Measurements from ENCODE around the gene LUM. TPM values are rescaled to one million over a fixed set of nuclear protein-coding genes. Genes with fewer than 3 reads are reported as not detected.

LUM gene
- total RNA-seq, 2 experiments from 2014 or later = not detected

DNA sequence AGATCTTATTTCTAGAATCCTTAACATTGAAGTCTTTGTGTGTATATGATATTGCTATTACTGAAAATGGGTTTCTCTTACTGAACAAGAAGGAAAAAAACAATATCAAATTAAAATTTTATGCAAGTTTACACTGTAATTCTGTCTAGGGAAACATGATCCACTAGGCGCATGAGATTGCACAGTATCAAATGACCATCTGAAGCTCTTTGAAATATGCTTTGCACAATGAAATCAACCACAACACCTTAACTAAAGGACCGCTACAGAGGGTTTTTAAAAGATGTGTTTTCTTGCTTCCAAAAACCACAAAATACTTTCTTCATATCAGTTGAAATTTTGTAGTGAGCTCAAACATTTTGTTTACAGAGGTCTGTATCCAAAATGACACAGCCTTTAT lies 38.4 kb downstream of the LUM start:
- no peak for DNase-seq
- H3K4me3 Mint-ChIP-seq = no peak overlapping the region
- H3K36me3 Mint-ChIP-seq = no peaks in the 10 kb centered on the region
- H3K27me3 Mint-ChIP-seq = peaks cover 4% of the 10 kb centered on the region
- H3K9me3 Mint-ChIP-seq = no peaks in the 10 kb centered on the region
- H3K27ac Mint-ChIP-seq = no peak overlapping the region
- no peaks in the 10 kb centered on the region for H3K4me1 Mint-ChIP-seq

DNA sequence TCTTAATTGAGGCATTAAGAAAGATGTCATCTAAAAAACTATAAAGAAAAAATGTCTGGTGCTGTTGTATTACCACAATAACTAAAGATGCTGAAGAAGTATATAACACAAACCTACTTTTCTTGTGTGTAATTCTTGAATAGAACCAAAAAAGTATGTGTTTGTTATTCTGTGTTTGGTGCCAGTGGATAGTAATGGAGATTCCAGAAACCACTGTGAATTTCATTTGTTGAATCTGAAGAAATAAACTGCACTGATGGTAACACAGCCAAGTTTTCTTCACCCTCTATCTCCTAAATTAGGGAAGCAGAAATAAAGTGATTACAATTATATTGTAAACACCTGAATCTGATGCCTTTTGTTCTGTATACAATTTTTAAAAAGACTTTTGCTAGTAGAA lies 40.4 kb downstream of the LUM start:
- Mint-ChIP-seq H3K27me3 (no peaks in the 10 kb centered on the region), H3K9me3 (no peaks in the 10 kb centered on the region), H3K4me1 (no peaks in the 10 kb centered on the region), H3K36me3 (no peaks in the 10 kb centered on the region), H3K27ac (no peak overlapping the region), H3K4me3 (no peak overlapping the region)
- no peak for DNase-seq

DNA sequence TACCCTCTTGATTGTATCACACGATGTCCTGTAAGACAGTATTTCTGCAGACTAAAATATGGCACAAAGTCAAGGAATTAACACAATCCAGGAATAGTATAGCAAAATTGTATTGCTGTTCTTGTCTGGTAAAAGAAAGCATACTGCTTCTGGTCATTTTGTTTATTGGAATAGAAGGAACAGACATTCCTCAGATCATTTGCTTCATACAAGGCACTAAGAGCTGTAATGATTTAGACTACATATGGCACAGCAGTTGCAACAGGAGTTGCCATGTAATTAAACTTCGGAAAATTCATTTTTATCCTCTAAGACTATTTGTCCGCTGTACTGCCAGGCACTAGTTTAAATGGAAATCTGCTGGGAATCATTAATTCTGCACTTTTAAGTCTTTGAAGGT lies 45.9 kb downstream of the LUM start:
- Mint-ChIP-seq H3K27ac (no peak overlapping the region), H3K4me3 (no peak overlapping the region), H3K9me3 (no peaks in the 10 kb centered on the region), H3K4me1 (no peaks in the 10 kb centered on the region), H3K27me3 (no peaks in the 10 kb centered on the region), H3K36me3 (no peaks in the 10 kb centered on the region)
- no peak for DNase-seq

- no peaks in the 10 kb centered on the region for H3K27me3 Mint-ChIP-seq
- DNase-seq = no peak
- no peaks in the 10 kb centered on the region for H3K9me3 Mint-ChIP-seq
- H3K27ac Mint-ChIP-seq = no peak overlapping the region
- no peaks in the 10 kb centered on the region for H3K36me3 Mint-ChIP-seq
- no peaks in the 10 kb centered on the region for H3K4me1 Mint-ChIP-seq
- H3K4me3 Mint-ChIP-seq = no peak overlapping the region
Observed at GRCh38 chr12:91064640-91065039, 46.7 kb downstream of the LUM start.

DNA sequence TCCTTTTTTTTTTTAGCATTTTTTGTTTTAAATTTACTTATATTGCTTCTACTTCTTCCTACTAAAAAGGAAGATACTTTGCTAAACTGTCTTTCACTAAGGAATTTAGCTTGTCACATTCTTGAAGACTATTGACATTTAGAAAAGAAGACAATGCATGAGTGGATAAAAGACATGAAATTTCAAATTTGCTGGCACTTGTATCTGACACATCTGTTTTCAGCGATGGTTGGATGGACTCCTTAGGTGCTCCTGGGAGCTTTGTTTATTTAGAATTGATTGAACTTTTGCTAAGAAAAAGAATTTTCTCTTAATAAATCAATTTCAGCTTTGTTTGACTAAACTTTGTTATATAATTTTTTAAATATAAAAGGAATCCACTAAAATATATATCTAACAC lies 50.2 kb downstream of the LUM start:
- DNase-seq = no peak
- Mint-ChIP-seq H3K4me1 (no peaks in the 10 kb centered on the region), H3K4me3 (no peak overlapping the region), H3K36me3 (no peaks in the 10 kb centered on the region), H3K9me3 (no peaks in the 10 kb centered on the region), H3K27me3 (no peaks in the 10 kb centered on the region), H3K27ac (no peak overlapping the region)

DNA sequence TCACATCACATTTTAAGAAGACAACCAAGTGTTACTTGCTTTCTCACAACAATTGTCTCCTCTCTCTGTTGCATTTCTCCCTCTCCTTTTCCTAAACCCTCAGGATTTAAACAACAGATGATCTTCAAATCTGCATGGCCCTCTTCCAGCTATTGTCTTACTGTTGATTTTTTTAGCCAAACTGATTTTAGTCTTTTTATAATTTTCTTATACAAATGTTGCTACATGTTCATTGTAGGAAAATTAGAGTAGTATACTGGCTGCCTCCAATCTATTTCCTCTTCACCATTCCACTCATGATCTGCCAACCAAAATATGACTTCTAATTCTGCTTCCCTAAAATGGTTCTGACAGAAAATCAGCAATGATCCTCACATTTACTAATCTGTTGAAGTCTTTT lies 52.1 kb downstream of the LUM start:
- DNase-seq = no peak
- no peaks in the 10 kb centered on the region for H3K4me1 Mint-ChIP-seq
- no peaks in the 10 kb centered on the region for H3K9me3 Mint-ChIP-seq
- no peak overlapping the region for H3K4me3 Mint-ChIP-seq
- H3K27ac Mint-ChIP-seq = no peak overlapping the region
- no peaks in the 10 kb centered on the region for H3K27me3 Mint-ChIP-seq
- no peaks in the 10 kb centered on the region for H3K36me3 Mint-ChIP-seq

DNA sequence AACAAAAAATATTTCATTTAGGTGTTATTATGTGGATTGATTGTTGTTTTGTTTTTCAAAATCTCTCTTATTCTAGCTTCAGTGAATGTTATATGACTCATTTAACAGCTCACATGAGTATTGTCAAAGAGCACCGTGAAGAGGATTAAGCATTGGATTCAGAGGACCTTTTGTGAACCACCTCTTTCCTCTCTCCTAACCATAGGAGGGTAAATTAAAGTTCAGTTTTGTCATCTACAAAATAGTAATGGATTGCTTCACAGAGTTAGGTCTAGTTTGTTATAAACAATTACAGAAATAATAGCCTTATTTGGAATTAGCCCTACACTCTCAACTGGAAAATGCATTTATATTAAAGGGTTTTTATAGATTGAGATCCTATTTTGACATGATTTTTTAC lies 52.5 kb downstream of the LUM start:
- H3K27me3 Mint-ChIP-seq = no peaks in the 10 kb centered on the region
- no peak overlapping the region for H3K4me3 Mint-ChIP-seq
- DNase-seq = no peak
- H3K4me1 Mint-ChIP-seq = no peaks in the 10 kb centered on the region
- no peaks in the 10 kb centered on the region for H3K36me3 Mint-ChIP-seq
- H3K9me3 Mint-ChIP-seq = no peaks in the 10 kb centered on the region
- H3K27ac Mint-ChIP-seq = no peak overlapping the region

DNA sequence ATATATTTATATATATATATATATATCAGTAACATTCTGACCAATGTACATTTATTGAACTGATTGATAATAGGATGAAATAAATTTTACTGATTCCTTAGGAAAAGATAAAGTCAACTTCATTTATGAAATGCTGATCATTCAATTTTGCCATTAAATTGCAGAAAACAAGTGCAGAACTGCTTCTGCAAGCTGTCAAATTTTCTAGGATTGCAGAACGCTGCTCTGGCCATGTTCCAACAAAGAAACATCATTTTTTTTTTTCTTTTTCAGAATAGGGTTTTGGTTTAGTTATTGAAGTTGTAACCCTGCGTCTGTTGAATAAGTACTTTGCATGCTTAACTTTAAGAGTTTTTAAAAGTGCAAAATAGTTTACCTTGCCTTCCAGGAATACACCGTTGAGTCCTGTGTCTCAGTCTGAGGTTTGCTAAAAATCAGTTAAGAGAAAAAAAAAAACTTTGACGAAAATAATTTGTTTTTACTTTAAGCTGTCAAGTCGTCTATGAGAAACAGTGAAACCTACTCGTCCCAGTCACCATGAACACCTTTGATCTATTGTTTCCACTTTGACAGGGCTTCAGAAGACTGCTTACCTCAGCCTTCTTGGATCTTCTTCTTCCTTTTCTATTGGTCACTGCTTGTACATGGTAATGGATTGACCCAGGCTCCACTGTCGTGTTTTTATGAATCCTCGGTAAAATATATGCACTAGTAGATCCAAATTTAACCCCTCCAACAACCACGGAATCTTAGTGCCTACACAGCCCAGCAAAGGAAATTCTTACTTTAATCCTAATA lies 53.7 kb downstream of the LUM start, which contains the start of gene KERA:
TSS of gene KERA (minus strand) at position 657 of the 798 bp plus-strand sequence. CDS start 1,743 bp downstream, outside the sequence.
- Mint-ChIP-seq H3K4me1 (no peaks in the 10 kb centered on the region), H3K27me3 (no peaks in the 10 kb centered on the region), H3K9me3 (no peaks in the 10 kb centered on the region), H3K36me3 (no peaks in the 10 kb centered on the region), H3K27ac (no peak within 1 kb of the TSS), H3K4me3 (no peak within 1 kb of the TSS)
- no peak for DNase-seq

DNA sequence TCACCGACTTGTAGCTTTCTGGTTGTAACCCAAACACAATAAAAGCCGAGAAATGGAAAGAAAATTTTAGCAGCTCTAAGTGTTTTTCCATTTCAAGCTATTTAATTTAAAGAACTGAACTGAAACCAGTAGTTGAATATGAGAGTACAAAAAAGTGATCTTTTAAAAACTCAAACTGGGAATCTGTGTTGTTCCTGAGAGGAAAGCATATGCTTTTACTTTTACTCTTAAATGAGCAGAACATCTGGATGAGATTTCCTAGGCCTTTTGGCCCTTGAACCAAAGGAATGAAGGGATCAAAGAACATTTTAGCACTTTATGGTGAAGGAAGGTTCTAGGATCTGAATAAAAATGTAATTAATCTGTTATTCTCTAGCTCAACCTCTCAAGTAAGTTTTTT lies 54.8 kb downstream of the LUM start:
- Mint-ChIP-seq H3K27ac (no peak overlapping the region), H3K27me3 (no peaks in the 10 kb centered on the region), H3K36me3 (no peaks in the 10 kb centered on the region), H3K9me3 (no peaks in the 10 kb centered on the region), H3K4me3 (no peak overlapping the region), H3K4me1 (no peaks in the 10 kb centered on the region)
- no peak for DNase-seq

- no peak for DNase-seq
- Mint-ChIP-seq H3K4me1 (no peaks in the 10 kb centered on the region), H3K4me3 (no peak overlapping the region), H3K36me3 (no peaks in the 10 kb centered on the region), H3K9me3 (no peaks in the 10 kb centered on the region), H3K27me3 (no peaks in the 10 kb centered on the region), H3K27ac (no peak overlapping the region)
Observed at GRCh38 chr12:91055976-91056375, 55.3 kb downstream of the LUM start.

GRCh38 chr12:91053951-91054715 lies 57.2 kb downstream of the LUM start:
- no peak for DNase-seq
- Mint-ChIP-seq H3K36me3 (no peaks in the 10 kb centered on the region), H3K27me3 (no peaks in the 10 kb centered on the region), H3K4me1 (no peaks in the 10 kb centered on the region), H3K27ac (no peak overlapping the region), H3K4me3 (no peak overlapping the region), H3K9me3 (no peaks in the 10 kb centered on the region)

Other genes starting within 250 kb of the LUM start
- gene CCER1, start 156.3 kb downstream of the LUM start, total RNA-seq = not detected
- not detected for gene EPYC, start 106.5 kb downstream of the LUM start, total RNA-seq
- gene KERA, start 53.5 kb downstream of the LUM start, total RNA-seq = not detected
- gene DCN, start 71.3 kb upstream of the LUM start, total RNA-seq = not detected

All from activated naive CD8-positive, alpha-beta T cell treated with anti-CD3 and anti-CD28 coated beads for 36 hours (primary cell).